Measurements from ENCODE around the gene GPR107.

Gene GPR107

GRCh38 chr9:130058887-130059286 is 5.2 kb downstream of the GPR107 start:
- no peak for DNase-seq

- DNase-seq: no peak
Measured at GRCh38 chr9:130060296-130060695, 6.6 kb downstream of the GPR107 start.

GRCh38 chr9:130062750-130063149 is 9.0 kb downstream of the GPR107 start:
- no peak for DNase-seq

GRCh38 chr9:130064621-130065020 is 10.9 kb downstream of the GPR107 start:
- no peak for DNase-seq

- DNase-seq: no peak
Measured at GRCh38 chr9:130069048-130069447, 15.3 kb downstream of the GPR107 start.

- no peak for DNase-seq
Measured at GRCh38 chr9:130072515-130073235, 19.0 kb downstream of the GPR107 start.

- DNase-seq: no peak
Measured at GRCh38 chr9:130073373-130073772, 19.7 kb downstream of the GPR107 start.

GRCh38 chr9:130078547-130078946 is 24.8 kb downstream of the GPR107 start:
- no peak for DNase-seq

- no peak for DNase-seq
Measured at GRCh38 chr9:130084337-130084736, 30.6 kb downstream of the GPR107 start.

GRCh38 chr9:130088051-130088450 is 34.3 kb downstream of the GPR107 start:
- DNase-seq: no peak

- no peak for DNase-seq
Measured at GRCh38 chr9:130089141-130089540, 35.4 kb downstream of the GPR107 start.

- DNase-seq: no peak
Measured at GRCh38 chr9:130090915-130091314, 37.2 kb downstream of the GPR107 start.

- no peak for DNase-seq
Measured at GRCh38 chr9:130092910-130093309, 39.2 kb downstream of the GPR107 start.

- no peak for DNase-seq
Measured at GRCh38 chr9:130095872-130096271, 42.2 kb downstream of the GPR107 start.

GRCh38 chr9:130100681-130101080 is 47.0 kb downstream of the GPR107 start:
- no peak for DNase-seq

- no peak for DNase-seq
Measured at GRCh38 chr9:130101915-130102314, 48.2 kb downstream of the GPR107 start.

GRCh38 chr9:130104491-130105193 is 50.9 kb downstream of the GPR107 start:
- DNase-seq: no peak

- DNase-seq: no peak
Measured at GRCh38 chr9:130106860-130107233, 53.1 kb downstream of the GPR107 start.

- DNase-seq: peak; percentile 45
Measured at GRCh38 chr9:130107234-130107861, 53.6 kb downstream of the GPR107 start.

GRCh38 chr9:130107955-130108354 is 54.2 kb downstream of the GPR107 start:
- DNase-seq: no peak

GRCh38 chr9:130110166-130110565 is 56.5 kb downstream of the GPR107 start:
- DNase-seq: no peak

- no peak for DNase-seq
Measured at GRCh38 chr9:130110596-130111021, 56.9 kb downstream of the GPR107 start.

- DNase-seq: no peak
Measured at GRCh38 chr9:130111786-130112537, 58.3 kb downstream of the GPR107 start.
